ENCODE measurements around the gene KLHL6.
"Not testable (repeated sequence)": the region's sequence is repeated elsewhere in the genome, so short reads cannot be mapped to it uniquely, and the experiment has no call there.

The KLHL6 gene

DNA sequence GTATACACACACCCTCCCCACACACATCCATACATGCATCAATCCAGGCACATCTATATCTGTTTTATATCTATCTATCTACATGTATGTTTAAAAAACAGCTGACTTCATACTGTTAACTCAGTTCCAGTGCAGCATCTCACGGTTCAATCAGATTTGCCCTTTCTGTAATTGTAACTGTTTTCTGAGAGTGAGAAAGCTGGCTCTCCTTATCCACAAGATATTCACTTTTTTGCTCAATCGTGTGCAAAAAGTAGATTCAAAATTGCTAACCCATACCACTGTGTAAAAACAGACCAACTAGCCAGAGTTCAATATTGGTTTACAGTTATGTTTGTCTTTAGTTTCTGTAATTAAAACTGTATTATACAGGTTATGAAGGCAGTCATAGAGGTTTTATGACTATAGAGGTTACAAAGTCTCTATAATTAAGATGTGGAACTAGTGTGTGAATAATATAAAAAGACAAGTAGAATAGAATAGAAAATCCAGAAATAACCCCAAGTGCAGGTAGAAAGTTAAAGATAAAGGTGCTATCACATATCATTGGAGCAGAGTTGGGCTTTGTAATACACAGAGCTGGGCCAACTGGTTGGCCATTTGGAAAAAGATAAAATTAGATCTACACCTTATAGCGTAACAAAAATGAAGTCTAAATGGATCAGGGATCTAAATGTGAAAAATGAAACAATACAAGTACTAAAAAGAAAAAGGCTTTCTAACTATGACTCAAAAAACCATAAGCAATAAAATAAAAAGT is 107.0 kb downstream of the KLHL6 start:
- DNase-seq (ENCODE audit: low read depth in 4 of 4, low spot score in 1 of 4): no peak

DNA sequence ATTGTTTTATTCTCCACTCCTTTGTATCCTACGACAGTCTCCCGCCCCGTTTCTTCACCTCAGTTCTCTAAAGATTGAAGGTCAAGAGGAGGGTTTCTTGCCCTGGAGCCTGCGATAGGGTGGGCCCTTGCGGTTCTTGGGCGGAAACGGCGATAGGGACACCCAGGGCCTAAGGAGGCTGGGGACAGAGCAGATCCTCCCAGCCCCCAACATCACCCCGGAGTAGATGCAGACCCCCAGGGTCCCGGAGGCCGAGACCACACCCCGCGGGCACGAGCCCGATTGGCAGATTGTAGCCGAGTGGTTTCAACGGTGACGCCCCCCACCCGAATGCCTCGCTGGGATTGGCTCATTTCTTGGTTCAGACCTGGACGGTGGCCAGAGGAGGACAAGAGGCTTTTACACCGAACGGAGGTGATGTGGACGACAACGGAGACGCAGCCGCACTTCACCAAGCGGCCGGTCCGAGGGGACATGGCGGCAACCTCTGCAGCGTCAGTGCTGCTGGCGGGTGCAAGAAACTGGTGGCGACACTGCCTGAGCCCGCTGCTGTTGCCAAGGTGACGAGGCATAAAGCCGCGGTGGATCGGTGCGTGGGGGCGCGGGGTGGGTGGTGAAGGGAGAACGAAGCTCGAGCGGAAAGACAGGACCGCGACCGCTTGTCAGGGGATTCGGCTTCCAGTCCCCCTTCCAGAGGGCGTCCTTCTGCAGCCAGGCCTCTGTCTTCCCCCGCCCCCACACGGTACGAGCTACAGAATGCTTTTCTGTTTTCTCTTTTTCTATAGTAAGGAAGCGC is 108.1 kb downstream of the KLHL6 start:
- peak in 3 of 4 experiments; percentile 49 to 72 (median 53) for DNase-seq (ENCODE audit: low read depth in 4 of 4, low spot score in 1 of 4)

DNA sequence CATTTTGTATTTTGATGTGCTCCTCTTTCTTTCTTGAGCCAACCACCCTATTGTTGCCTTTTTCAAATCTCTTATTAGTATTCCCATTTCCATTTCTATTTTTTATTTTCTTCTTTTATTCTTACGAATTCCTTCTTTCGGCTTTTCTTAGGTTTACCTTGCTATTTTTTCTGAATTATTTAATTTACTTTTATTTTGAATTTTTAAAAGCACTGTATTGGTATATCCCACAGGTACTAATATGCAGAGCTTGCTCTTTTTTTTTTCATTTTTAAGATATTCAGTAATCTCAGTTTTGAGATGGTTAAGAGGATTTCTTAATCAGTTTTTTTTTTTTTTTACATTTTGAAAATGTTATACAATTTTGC is 108.7 kb downstream of the KLHL6 start:
- no peak for DNase-seq (ENCODE audit: low read depth in 4 of 4, low spot score in 1 of 4)

DNA sequence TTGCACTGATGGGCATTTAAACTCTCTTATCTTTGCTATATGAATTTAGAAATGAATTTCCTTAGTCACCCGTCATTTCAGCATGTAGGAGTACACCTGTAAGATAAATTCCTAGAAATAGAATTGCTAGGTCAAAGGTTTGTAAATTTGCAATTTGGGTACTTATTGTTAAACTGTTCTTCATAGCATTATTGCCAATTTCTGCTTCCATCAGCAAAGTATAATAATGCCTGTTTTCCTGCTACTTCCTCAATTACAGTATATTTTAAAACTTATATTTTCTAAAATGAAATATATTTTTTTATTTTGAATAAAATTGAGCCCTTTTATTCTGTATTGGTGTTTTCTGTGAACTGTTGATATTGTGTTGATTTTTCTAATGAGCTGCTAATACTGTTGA is 110.8 kb downstream of the KLHL6 start:
- DNase-seq (ENCODE audit: low read depth in 4 of 4, low spot score in 1 of 4): no peak

DNA sequence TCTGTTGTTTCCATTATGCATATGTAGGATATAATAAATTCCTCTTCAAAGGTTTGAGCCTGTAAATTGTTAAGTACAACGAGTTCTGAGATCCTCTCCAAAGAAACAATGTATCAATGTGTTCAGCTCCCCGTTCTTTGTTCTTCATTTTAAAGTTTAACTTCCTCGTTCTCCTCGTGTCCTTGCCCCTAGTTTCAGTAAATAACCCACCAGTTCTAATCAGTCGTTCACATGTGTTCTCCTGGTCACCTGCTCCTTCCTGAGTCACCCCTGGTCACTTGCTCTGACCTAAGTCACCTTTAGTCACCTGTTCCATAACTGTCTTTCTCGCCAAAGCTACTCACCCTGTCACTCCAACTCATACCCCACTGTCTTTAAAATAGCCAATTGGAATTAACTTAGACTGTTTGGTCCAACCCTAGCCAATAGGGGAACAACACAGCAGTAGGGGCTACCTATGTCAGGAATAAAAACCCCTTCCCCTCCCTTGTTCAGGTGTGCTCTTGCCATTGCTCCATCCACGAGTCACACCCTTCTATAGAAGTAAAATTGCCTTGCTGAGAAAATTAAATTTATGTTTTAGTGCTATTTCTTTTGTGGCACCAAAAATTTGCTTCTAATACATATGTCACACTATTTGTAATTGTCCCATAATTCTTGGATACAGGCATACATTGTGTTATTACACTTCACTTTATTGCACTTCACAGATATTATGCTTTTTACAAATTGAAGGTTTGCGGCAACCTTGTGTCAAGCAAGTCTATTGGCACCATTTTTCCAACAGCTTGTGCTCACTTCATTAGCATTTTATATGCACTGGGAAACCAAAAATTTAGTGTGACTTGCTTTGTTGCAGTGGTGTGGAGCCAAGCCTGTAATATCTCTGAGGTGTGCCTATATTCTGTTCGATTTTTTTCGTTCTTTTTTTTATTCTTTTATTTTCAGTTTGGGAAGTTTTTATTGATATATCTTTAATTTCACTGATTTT is 111.8 kb downstream of the KLHL6 start:
- no peak for DNase-seq (ENCODE audit: low read depth in 4 of 4, low spot score in 1 of 4)

DNA sequence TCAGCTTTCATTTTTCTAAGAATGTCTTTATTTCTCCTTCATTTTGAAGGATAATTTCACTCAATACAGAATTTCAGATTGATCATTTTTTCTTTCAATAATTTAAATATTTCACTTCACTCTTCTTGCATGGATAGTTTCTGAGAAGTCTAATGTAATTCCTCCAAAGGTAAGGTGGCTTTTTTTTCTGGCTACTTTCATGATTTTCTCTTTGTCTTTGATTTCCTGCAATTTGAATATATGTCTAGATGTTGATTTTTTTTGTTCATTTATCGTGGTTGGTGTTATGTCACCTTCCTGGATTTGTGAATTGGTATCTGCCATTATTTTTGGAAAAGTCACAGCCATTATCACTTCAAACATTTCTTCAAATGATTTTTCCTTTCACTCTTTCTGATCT is 112.5 kb downstream of the KLHL6 start:
- no peak for DNase-seq (ENCODE audit: low read depth in 4 of 4, low spot score in 1 of 4)

DNA sequence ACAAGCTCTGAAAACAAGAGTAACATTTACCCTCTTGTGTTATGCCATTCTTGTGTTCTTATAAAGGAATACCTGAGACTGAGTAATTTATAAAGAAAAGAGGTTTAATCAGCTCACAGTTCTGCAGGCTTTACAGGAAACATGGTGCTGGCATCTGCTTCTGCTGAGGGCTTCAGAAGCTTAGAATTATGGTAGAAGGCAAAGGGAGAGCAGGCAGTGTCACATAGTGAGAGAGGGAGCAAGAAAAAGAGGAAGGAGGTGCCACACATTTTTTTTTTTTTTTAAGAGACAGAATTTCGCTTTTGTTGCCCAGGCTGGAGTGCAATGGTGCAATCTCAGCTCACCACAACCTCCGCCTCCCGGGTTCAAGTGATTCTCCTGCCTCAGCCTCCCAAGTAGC is 115.0 kb downstream of the KLHL6 start:
- not testable (repeated sequence) for DNase-seq (ENCODE audit: low read depth in 4 of 4, low spot score in 1 of 4)

DNA sequence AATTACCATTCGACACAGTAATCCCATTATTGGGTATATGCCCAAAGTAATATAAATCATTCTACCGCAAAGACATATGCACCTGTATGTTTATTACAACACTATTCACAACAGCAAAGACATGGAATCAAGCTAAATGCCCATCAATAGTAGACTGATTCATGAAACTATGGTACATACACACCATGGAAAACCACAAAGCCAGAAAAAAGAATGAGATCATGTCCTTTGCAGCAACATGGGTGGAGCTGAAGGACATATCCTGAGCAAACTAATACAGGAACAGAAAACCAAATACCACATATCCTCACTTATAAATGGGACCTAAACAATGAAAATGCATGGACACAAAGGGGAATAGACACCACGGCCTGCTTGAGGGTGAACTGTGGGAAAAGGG is 116.0 kb downstream of the KLHL6 start:
- no peak for DNase-seq (ENCODE audit: low read depth in 4 of 4, low spot score in 1 of 4)

DNA sequence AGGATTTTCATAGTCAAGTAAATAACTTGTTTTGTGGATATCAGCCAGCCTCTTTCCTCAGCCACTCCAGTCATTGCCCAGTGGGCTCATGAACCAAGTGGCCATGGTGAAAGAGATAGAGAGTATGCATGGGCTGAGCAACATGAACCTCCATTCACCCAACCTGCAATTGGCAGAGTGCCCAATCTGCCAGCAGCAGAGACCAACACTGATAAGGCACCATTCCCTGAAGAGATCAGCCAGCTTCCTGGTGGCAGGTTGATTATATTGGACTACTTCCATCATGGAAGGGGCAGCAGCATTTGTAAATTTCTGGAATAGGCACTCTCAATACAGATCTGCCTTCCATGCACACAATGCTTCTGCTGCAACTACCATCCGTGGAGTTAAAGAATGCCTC is 116.8 kb downstream of the KLHL6 start:
- DNase-seq (ENCODE audit: low read depth in 4 of 4, low spot score in 1 of 4): no peak

DNA sequence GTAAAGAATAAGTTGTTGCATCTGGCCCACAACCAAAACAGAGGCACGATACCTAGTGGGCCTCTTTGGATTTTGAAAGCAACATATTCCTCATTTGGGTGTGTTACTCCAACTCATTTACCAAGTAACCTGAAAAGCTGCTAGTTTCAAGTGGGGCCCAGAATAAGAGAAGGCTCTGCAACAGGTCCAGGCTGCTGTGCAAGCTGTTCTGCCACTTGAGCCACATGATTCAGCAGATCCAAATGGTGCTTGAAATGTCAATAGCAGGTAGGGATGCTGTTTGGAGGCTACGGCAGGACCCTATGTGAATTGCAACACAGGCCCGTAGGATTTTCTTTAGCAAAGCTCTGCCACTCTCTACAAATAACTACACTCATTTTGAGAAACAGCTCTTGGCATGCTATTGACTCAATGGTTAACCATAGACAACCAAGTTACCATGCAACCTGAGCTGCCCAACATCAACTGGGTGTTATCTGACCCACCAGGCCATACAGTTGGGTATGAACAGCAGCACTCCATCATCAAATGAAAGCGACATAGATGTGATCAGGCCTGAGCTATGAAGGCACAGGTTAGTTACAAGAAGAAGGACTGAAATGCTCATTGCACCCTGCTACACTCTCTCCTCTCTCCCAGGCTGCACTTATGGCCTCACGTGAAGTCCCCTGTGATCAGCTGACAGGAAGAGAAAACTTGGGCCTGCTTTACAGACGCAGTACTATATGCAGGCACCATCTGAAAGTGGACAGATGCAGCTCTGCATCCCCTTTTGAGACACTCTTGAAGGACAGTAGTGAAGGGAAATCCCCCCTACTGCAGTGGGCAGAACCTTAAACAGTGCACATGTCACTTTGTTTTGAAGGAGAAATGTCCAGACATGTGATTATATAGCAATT is 117.6 kb downstream of the KLHL6 start:
- no peak for DNase-seq (ENCODE audit: low read depth in 4 of 4, low spot score in 1 of 4)

Data from stimulated activated CD4-positive, alpha-beta T cell treated with anti-CD3 and anti-CD28 coated beads, Interleukin-1b, Interleukin-23, amount 100 ng/mL, for 24 hours (primary cell).